ENCODE results near the gene TUBG1.

GRCh38 chr17:42629411-42630009, 20.0 kb downstream of the TUBG1 start:
- TF ChIP-seq CTCF (IDR thresholded peaks at IDR 0.05) (no peak), ZFX (IDR thresholded peaks at IDR 0.05; ENCODE audit: borderline replicate concordance) (no peak)
